Measurements from ENCODE around the gene MALAT1.
"Not testable (repeated sequence)": the region's sequence is repeated elsewhere in the genome, so short reads cannot be mapped to it uniquely, and the experiment has no call there.

Gene MALAT1

GRCh38 chr11:65522718-65523630, 24.1 kb downstream of the MALAT1 start:
- peak; percentile 20 for DNase-seq

GRCh38 chr11:65523631-65523968, 24.8 kb downstream of the MALAT1 start:
- not testable (repeated sequence) for DNase-seq

- no peak for DNase-seq
Measured at GRCh38 chr11:65524014-65524740, 25.3 kb downstream of the MALAT1 start.

- DNase-seq = peak; percentile 81
Measured at GRCh38 chr11:65524741-65525545, 26.1 kb downstream of the MALAT1 start, which contains the start of gene SCYL1. SCYL1 (plus strand) TSS chr11:65525083; CDS start chr11:65525154, 71 bp downstream.

- DNase-seq = no peak
Measured at GRCh38 chr11:65525546-65526480, 27.0 kb downstream of the MALAT1 start.

GRCh38 chr11:65526744-65527143, 27.9 kb downstream of the MALAT1 start:
- DNase-seq = no peak

GRCh38 chr11:65528819-65529350, 30.0 kb downstream of the MALAT1 start:
- DNase-seq = no peak

GRCh38 chr11:65529475-65530156, 30.8 kb downstream of the MALAT1 start:
- no peak for DNase-seq

GRCh38 chr11:65530157-65530496, 31.3 kb downstream of the MALAT1 start:
- DNase-seq = peak; percentile 33

GRCh38 chr11:65532388-65533064, 33.7 kb downstream of the MALAT1 start:
- DNase-seq = no peak

- no peak for DNase-seq
Measured at GRCh38 chr11:65535102-65535501, 36.3 kb downstream of the MALAT1 start.

- DNase-seq = no peak
Measured at GRCh38 chr11:65536412-65537295, 37.8 kb downstream of the MALAT1 start.

GRCh38 chr11:65537296-65537597, 38.4 kb downstream of the MALAT1 start:
- DNase-seq = no peak

- no peak for DNase-seq
Measured at GRCh38 chr11:65537620-65538231, 38.9 kb downstream of the MALAT1 start.

- no peak for DNase-seq
Measured at GRCh38 chr11:65538232-65538914, 39.5 kb downstream of the MALAT1 start.

GRCh38 chr11:65538915-65539743, 40.3 kb downstream of the MALAT1 start:
- DNase-seq = no peak

GRCh38 chr11:65539744-65540289, 41.0 kb downstream of the MALAT1 start:
- DNase-seq = no peak
